HEK293 (cell line): Measurements from ENCODE around the gene TNFRSF11A.

Experiments used
- CTCF ChIA-PET: fragments of 350-600 bp; formaldehyde crosslinking; extraction: SDS; loops from one replicate; lab custom pipeline; 2021; ENCODE audit warnings: antibody characterized with exemption; lab: Yijun Ruan, JAX
- POLR2A ChIA-PET: fragments of 300-600 bp; formaldehyde crosslinking; extraction: SDS; loops from one replicate; lab custom pipeline; 2020; ENCODE audit warnings: antibody characterized with exemption, inconsistent platforms; lab: Yijun Ruan, JAX
- H3K27ac ChIP-seq: fragments of 200-500 bp; sonication (Bioruptor generic); 2 replicates; pipeline ENCODE4 v1.5.1; 2014; ENCODE audit warnings: low read depth, low read length, control low read depth, inconsistent platforms; ENCODE audit errors: extremely low read depth
- H3K36me3 ChIP-seq, 2 experiments: fragments of 200-500 bp in 1 of 2; sonication (Bioruptor generic) in 1 of 2; 1 replicate in 1 of 2; 2 replicates in 1 of 2; pipeline ENCODE4 v1.5.1; 2014 to 2017; ENCODE audit warnings: inconsistent platforms in 2 of 2, low read length in 2 of 2; ENCODE audit not compliant: control insufficient read depth in 2 of 2, insufficient read depth in 1 of 2
- H3K4me1 ChIP-seq: fragments of 200-500 bp; sonication (Bioruptor generic); 2 replicates; pipeline ENCODE4 v1.5.1; 2014; ENCODE audit warnings: mild to moderate bottlenecking, low read length, inconsistent platforms; ENCODE audit not compliant: control insufficient read depth, insufficient read depth
- H3K4me3 ChIP-seq: 2 replicates; pipeline ENCODE4 v1.5.1; 2011; ENCODE audit warnings: low read depth, mild to moderate bottlenecking, control low read depth, low read length, moderate library complexity
- H3K9me3 ChIP-seq: fragments of 200-500 bp; sonication (Bioruptor generic); 2 replicates; pipeline ENCODE4 v1.5.1; 2014; ENCODE audit warnings: low read depth, low read length, inconsistent platforms; ENCODE audit not compliant: control insufficient read depth, insufficient read depth
- GLI4 ChIP-seq: fragments of 450-650 bp; formaldehyde crosslinking; IDR thresholded peaks from 2 replicates; pipeline ENCODE4 v1.5.1; 2016; ENCODE audit warnings: missing biosample characterization, missing genetic modification characterization
- KLF9 ChIP-seq: fragments of 450-650 bp; formaldehyde crosslinking; IDR thresholded peaks from 2 replicates; pipeline ENCODE4 v1.5.1; 2016; ENCODE audit warnings: missing biosample characterization, missing genetic modification characterization, low read depth
- MYNN ChIP-seq: fragments of 450-650 bp; formaldehyde crosslinking; IDR thresholded peaks from 2 replicates; pipeline ENCODE4 v1.5.1; 2016; ENCODE audit warnings: missing biosample characterization, missing genetic modification characterization, borderline replicate concordance
- SP3 ChIP-seq: fragments of 450-650 bp; formaldehyde crosslinking; IDR thresholded peaks from 2 replicates; pipeline ENCODE4 v1.5.1; 2016; ENCODE audit warnings: missing biosample characterization, missing genetic modification characterization
- ZBTB48 ChIP-seq: fragments of 450-650 bp; formaldehyde crosslinking; IDR thresholded peaks from 2 replicates; pipeline ENCODE4 v1.5.1; 2016; ENCODE audit warnings: missing biosample characterization, missing genetic modification characterization
- ZBTB7A ChIP-seq: fragments of 450-650 bp; formaldehyde crosslinking; IDR thresholded peaks from 2 replicates; pipeline ENCODE4 v1.5.1; 2016; ENCODE audit warnings: low read depth, missing biosample characterization, missing genetic modification characterization
- ZFP41 ChIP-seq: fragments of 450-650 bp; formaldehyde crosslinking; IDR thresholded peaks from 2 replicates; pipeline ENCODE4 v1.5.1; 2016; ENCODE audit warnings: missing biosample characterization, missing genetic modification characterization, borderline replicate concordance
- ZNF274 ChIP-seq, 2 experiments: fragments of 200-500 bp in 1 of 2; fragments of 450-650 bp in 1 of 2; sonication (Bioruptor generic) in 1 of 2; formaldehyde crosslinking in 1 of 2; IDR thresholded peaks; 2 replicates each; pipeline versions ENCODE4 v1.5.1 to v1.6.1; 2014 to 2016; ENCODE audit warnings: borderline replicate concordance in 1 of 2, inconsistent platforms in 1 of 2, low read length in 1 of 2, missing biosample characterization in 1 of 2, missing genetic modification characterization in 1 of 2
- ZNF558 ChIP-seq: fragments of 450-650 bp; formaldehyde crosslinking; IDR thresholded peaks from 2 replicates; pipeline ENCODE4 v1.5.1; 2016; ENCODE audit warnings: missing biosample characterization, missing genetic modification characterization
- ZNF585B ChIP-seq: fragments of 450-650 bp; formaldehyde crosslinking; IDR thresholded peaks from 2 replicates; pipeline ENCODE4 v1.5.1; 2016; ENCODE audit warnings: missing biosample characterization, missing genetic modification characterization
- ZNF626 ChIP-seq: fragments of 450-650 bp; sonication (Bioruptor Pico); formaldehyde crosslinking; IDR thresholded peaks from 2 replicates; pipeline ENCODE4 v1.5.1; 2018; ENCODE audit warnings: missing biosample characterization, missing genetic modification characterization, inconsistent platforms
- ZNF654 ChIP-seq: fragments of 450-650 bp; formaldehyde crosslinking; IDR thresholded peaks from 2 replicates; pipeline ENCODE4 v1.5.1; 2016; ENCODE audit warnings: low read depth, missing biosample characterization, missing genetic modification characterization
- ZNF677 ChIP-seq: fragments of 450-650 bp; IDR thresholded peaks from 2 replicates; pipeline ENCODE4 v1.5.0; 2018; ENCODE audit warnings: missing biosample characterization, mild to moderate bottlenecking, missing genetic modification characterization, moderate library complexity
- ZNF830 ChIP-seq: fragments of 450-650 bp; IDR thresholded peaks from 2 replicates; pipeline ENCODE4 v1.5.0; 2018; ENCODE audit warnings: missing biosample characterization, missing genetic modification characterization, low read depth, mild to moderate bottlenecking, moderate library complexity
- TF ChIP-seq, protein P1 (sequence below): fragments of 450-650 bp; formaldehyde crosslinking; IDR thresholded peaks from 2 replicates; pipeline ENCODE4 v1.5.1; 2017; ENCODE audit warnings: missing biosample characterization, missing genetic modification characterization
- TF ChIP-seq, protein P2 (sequence below): fragments of 450-650 bp; formaldehyde crosslinking; IDR thresholded peaks from 2 replicates; pipeline ENCODE4 v1.5.1; 2016; ENCODE audit warnings: missing biosample characterization, missing genetic modification characterization, low read depth
- TF ChIP-seq, protein P3 (sequence below): fragments of 450-650 bp; formaldehyde crosslinking; IDR thresholded peaks from 2 replicates; pipeline ENCODE4 v1.5.1; 2016; ENCODE audit warnings: missing biosample characterization, missing genetic modification characterization
- TF ChIP-seq, protein P4 (sequence below): fragments of 450-650 bp; formaldehyde crosslinking; IDR thresholded peaks from 2 replicates; pipeline ENCODE4 v1.5.1; 2017; ENCODE audit warnings: missing biosample characterization, missing genetic modification characterization
- TF ChIP-seq, protein P5 (sequence below): fragments of 450-650 bp; formaldehyde crosslinking; IDR thresholded peaks from 2 replicates; pipeline ENCODE4 v1.5.1; 2016; ENCODE audit warnings: missing biosample characterization, missing genetic modification characterization

Gene TNFRSF11A

DNA sequence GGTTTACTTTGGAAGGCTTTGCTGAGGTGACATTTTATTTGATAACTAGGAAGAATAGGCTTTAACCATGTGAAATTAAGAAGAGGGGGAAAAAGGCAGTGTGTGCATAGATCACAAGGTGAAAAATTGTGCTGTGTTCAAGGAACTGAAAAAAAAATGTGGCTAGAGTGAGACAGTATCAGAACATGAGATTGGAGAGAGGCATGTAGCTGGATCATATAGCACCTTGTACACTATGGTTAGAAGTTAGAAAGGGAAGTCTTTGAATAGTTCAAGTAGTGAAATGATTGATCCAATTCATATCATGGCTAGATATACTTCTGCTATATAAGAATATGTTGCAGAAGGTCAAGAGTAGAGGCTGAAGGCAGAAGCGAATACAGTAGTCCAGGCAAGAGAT, 12.3 kb upstream of the TNFRSF11A start (continued):
- TF ChIP-seq, protein P1, sequence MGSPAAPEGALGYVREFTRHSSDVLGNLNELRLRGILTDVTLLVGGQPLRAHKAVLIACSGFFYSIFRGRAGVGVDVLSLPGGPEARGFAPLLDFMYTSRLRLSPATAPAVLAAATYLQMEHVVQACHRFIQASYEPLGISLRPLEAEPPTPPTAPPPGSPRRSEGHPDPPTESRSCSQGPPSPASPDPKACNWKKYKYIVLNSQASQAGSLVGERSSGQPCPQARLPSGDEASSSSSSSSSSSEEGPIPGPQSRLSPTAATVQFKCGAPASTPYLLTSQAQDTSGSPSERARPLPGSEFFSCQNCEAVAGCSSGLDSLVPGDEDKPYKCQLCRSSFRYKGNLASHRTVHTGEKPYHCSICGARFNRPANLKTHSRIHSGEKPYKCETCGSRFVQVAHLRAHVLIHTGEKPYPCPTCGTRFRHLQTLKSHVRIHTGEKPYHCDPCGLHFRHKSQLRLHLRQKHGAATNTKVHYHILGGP (tag by site-specific recombination), result no peak
- TF ChIP-seq ZBTB48, result no peak

DNA sequence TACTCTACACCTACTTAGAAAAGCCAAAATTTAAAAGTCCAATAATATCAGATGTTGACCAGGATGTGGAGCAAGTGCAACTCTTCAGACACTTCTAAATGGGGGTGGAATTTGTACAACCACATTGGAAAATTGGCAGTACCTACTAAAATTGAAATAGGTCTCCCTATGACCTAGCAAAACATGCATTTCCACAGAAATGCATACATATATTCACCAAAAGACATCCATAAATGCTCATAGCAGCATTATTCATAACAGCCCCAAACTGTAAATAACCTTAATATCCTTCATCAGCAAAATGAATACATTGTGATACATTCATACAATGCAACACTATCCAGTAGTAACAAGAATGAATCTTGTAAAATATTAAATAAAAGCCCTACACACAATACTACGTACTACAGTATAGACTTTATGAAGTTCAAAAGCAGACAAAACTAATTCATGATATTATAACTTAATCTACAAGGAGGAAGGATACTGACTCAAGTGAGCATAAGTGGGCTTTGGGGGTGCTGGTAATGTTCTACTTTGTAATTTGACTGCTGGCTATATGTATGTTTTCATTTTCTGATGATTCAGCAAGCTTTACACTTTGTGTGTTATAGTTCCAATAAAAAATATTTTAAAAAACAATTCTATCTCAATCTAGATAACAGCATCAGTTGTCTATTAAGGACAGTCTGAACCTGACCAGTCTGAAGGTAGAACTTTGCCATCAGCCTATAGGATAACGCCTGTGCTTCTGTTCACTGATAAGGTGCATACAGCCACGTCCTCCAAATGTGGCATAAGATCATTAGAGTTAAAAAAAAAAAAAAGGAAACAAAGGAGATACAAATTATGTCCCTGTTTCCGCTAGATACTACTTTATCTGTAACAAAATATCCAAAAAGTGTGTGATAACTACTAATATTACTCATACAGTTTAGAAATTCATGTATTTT, 6.6 kb upstream of the TNFRSF11A start:
- ChIA-PET CTCF (no interaction called here), POLR2A (no interaction called here)
- no peak for TF ChIP-seq ZNF830 (tag by site-specific recombination)
- TF ChIP-seq ZNF677 (tag by site-specific recombination), result no peak
- TF ChIP-seq ZNF626 (tag by site-specific recombination), result no peak
- TF ChIP-seq ZNF274 (IDR thresholded peaks at IDR 0.05; ENCODE audit: low read length), result no peak
- TF ChIP-seq ZNF274 (tag by site-specific recombination; IDR thresholded peaks at IDR 0.05; ENCODE audit: borderline replicate concordance), result no peak
- TF ChIP-seq, protein P2, sequence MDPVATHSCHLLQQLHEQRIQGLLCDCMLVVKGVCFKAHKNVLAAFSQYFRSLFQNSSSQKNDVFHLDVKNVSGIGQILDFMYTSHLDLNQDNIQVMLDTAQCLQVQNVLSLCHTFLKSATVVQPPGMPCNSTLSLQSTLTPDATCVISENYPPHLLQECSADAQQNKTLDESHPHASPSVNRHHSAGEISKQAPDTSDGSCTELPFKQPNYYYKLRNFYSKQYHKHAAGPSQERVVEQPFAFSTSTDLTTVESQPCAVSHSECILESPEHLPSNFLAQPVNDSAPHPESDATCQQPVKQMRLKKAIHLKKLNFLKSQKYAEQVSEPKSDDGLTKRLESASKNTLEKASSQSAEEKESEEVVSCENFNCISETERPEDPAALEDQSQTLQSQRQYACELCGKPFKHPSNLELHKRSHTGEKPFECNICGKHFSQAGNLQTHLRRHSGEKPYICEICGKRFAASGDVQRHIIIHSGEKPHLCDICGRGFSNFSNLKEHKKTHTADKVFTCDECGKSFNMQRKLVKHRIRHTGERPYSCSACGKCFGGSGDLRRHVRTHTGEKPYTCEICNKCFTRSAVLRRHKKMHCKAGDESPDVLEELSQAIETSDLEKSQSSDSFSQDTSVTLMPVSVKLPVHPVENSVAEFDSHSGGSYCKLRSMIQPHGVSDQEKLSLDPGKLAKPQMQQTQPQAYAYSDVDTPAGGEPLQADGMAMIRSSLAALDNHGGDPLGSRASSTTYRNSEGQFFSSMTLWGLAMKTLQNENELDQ (tag by site-specific recombination), result no peak
- TF ChIP-seq, protein P3, sequence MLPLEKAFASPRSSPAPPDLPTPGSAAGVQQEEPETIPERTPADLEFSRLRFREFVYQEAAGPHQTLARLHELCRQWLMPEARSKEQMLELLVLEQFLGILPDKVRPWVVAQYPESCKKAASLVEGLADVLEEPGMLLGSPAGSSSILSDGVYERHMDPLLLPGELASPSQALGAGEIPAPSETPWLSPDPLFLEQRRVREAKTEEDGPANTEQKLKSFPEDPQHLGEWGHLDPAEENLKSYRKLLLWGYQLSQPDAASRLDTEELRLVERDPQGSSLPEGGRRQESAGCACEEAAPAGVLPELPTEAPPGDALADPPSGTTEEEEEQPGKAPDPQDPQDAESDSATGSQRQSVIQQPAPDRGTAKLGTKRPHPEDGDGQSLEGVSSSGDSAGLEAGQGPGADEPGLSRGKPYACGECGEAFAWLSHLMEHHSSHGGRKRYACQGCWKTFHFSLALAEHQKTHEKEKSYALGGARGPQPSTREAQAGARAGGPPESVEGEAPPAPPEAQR (tag by site-specific recombination), result no peak
- TF ChIP-seq ZBTB7A (tag by site-specific recombination), result no peak
- TF ChIP-seq SP3 (tag by site-specific recombination), result no peak
- TF ChIP-seq ZNF558 (tag by site-specific recombination), result no peak
- TF ChIP-seq, protein P4, sequence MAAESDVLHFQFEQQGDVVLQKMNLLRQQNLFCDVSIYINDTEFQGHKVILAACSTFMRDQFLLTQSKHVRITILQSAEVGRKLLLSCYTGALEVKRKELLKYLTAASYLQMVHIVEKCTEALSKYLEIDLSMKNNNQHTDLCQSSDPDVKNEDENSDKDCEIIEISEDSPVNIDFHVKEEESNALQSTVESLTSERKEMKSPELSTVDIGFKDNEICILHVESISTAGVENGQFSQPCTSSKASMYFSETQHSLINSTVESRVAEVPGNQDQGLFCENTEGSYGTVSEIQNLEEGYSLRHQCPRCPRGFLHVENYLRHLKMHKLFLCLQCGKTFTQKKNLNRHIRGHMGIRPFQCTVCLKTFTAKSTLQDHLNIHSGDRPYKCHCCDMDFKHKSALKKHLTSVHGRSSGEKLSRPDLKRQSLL, result no peak
- no peak for TF ChIP-seq KLF9 (tag by site-specific recombination)
- TF ChIP-seq GLI4 (tag by site-specific recombination), result no peak
- no peak for TF ChIP-seq ZNF585B (tag by site-specific recombination)
- no peak for TF ChIP-seq ZFP41
- no peak for TF ChIP-seq MYNN (tag by site-specific recombination)
- TF ChIP-seq, protein P5, sequence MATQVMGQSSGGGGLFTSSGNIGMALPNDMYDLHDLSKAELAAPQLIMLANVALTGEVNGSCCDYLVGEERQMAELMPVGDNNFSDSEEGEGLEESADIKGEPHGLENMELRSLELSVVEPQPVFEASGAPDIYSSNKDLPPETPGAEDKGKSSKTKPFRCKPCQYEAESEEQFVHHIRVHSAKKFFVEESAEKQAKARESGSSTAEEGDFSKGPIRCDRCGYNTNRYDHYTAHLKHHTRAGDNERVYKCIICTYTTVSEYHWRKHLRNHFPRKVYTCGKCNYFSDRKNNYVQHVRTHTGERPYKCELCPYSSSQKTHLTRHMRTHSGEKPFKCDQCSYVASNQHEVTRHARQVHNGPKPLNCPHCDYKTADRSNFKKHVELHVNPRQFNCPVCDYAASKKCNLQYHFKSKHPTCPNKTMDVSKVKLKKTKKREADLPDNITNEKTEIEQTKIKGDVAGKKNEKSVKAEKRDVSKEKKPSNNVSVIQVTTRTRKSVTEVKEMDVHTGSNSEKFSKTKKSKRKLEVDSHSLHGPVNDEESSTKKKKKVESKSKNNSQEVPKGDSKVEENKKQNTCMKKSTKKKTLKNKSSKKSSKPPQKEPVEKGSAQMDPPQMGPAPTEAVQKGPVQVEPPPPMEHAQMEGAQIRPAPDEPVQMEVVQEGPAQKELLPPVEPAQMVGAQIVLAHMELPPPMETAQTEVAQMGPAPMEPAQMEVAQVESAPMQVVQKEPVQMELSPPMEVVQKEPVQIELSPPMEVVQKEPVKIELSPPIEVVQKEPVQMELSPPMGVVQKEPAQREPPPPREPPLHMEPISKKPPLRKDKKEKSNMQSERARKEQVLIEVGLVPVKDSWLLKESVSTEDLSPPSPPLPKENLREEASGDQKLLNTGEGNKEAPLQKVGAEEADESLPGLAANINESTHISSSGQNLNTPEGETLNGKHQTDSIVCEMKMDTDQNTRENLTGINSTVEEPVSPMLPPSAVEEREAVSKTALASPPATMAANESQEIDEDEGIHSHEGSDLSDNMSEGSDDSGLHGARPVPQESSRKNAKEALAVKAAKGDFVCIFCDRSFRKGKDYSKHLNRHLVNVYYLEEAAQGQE (tag by site-specific recombination), result no peak
- TF ChIP-seq ZNF654 (tag by site-specific recombination), result no peak
- no peaks in the 10 kb centered on the region for H3K9me3 ChIP-seq
- H3K4me3 ChIP-seq, result no peak overlapping the region
- H3K27ac ChIP-seq, result no peak overlapping the region
- peaks cover 12% of the 10 kb centered on the region for H3K4me1 ChIP-seq
- H3K36me3 ChIP-seq, result no peaks in the 10 kb centered on the region
